ENCODE results near the gene ALG10.
A peak's percentile ranks its signal among the peaks of the same experiment; 100 is the strongest.
"Not testable (repeated sequence)": the region's sequence is repeated elsewhere in the genome, so short reads cannot be mapped to it uniquely, and the experiment has no call there.

ALG10 gene, protein sequence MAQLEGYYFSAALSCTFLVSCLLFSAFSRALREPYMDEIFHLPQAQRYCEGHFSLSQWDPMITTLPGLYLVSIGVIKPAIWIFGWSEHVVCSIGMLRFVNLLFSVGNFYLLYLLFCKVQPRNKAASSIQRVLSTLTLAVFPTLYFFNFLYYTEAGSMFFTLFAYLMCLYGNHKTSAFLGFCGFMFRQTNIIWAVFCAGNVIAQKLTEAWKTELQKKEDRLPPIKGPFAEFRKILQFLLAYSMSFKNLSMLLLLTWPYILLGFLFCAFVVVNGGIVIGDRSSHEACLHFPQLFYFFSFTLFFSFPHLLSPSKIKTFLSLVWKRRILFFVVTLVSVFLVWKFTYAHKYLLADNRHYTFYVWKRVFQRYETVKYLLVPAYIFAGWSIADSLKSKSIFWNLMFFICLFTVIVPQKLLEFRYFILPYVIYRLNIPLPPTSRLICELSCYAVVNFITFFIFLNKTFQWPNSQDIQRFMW

DNA sequence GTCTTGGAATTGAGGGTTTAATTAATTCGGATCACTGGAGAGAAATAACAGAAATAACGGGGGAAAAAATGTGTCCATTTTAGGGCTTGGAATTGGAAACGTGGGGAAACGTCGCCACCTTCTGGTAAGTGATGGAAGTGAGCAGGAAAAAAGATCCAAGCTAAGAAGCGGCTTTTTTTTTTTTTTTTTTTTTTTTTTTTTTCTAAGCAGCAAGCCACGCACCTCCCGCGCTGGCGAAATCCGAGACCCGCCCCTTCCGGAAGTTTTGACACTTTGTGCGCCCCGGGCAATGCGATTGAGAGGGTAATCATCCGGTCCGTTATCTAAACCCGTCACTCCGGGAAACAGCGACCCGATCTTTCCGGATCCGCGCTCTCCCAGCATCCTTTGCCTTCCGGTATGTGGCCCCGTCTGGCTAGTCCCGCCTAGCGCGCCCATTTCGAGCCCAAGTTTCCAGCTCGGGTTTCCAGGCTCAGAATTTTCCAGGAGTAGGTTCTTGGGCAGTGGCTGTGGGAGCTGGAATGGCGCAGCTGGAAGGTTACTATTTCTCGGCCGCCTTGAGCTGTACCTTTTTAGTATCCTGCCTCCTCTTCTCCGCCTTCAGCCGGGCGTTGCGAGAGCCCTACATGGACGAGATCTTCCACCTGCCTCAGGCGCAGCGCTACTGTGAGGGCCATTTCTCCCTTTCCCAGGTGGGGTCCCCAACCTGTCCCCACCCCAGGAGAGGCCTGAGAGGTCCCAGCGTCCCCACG, at the start of gene ALG10:
TSS of gene ALG10 (plus strand) at position 418 of the 752 bp plus-strand sequence. CDS start at position 522, 104 bp downstream.
- DNase-seq = peak; percentile 92

DNA sequence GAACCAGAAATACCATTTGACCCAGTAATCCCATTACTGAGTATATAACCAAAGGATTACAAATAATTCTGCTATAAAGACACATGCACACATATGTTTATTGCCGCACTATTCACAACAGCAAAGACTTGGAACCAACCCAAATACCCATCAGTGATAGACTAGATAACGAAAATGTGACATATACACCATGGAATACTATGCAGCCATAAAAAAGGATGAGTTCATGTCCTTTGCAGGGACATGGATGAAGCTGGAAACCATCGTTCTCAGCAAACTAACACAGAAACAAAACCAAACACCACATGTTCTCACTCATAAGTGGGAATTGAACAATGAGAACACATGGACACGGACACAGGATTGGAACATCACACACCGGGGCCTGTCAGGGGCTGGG, 49.4 kb upstream of the ALG10 start:
- DNase-seq = not testable (repeated sequence)

- no peak for DNase-seq
These were observed 44.4 kb upstream of the ALG10 start for GRCh38 chr12:33977887-33978286.

- no peak for DNase-seq
These were observed 34.0 kb upstream of the ALG10 start for GRCh38 chr12:33988197-33988805.

GRCh38 chr12:33988913-33989312, 33.4 kb upstream of the ALG10 start:
- DNase-seq = no peak

DNA sequence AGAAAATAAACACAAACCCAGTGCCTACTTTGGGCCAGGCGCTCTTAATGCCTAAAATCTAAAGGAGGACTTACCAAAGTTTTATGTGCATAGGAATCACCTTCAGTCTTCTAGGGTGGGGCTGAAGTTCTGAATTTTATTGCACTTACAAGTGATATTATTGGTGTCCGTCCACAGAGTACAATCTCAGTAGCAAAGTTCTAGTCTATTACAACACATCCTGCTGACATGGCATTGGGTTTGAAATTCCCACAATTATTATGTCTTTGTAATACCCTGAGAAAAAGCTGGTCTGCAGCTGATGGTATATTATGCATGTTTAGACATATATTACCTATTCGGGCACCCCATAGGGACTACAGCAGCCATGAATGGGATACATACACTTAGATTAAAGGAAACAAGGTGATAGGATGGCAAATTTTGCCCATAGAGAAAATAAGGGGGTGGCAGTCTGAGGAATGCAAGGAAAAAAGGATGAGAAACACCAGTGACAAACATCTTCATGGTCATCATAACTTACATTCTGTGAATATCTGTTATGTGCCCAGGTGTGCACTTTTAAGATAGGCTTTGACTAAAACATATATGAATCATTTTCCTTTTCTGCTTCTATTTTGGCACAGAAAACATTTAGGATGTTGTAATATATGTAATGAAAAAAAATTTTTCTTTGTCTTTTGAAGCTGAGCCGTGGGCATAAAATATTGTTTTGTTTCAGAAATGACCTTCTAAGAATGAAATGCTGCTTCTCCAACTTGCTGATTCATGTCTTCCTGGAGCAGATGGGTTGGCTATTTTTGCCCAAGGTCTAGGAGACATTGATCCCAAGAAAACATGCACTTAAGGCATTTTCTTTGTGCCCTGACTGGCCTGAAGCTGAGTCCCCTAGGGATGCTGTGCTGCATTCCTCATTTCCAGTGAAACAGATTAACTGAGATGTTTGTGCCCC, 27.2 kb upstream of the ALG10 start:
- no peak for DNase-seq

- DNase-seq = not testable (repeated sequence)
These were observed 13.5 kb upstream of the ALG10 start for GRCh38 chr12:34008835-34009234.

DNA sequence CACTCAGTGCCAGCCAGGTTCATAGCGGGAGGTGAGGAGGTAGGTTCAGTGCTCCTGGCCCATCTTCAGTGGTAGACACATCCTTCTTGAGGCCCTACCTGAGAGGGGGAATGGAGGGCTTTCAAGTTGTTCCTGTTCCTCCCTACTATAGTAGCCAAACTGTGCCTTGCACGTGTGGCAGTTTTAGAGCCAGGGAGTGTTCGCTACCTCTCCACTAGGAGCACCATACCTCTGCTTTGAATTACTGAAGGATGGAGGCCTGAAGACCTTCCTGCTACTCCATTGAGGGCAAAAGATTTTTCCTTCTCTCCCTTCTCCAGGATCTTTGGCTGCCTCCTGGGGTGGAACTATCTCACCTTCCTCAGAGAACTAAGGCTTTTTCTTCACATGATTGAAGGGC, 5.9 kb upstream of the ALG10 start:
- no peak for DNase-seq

DNA sequence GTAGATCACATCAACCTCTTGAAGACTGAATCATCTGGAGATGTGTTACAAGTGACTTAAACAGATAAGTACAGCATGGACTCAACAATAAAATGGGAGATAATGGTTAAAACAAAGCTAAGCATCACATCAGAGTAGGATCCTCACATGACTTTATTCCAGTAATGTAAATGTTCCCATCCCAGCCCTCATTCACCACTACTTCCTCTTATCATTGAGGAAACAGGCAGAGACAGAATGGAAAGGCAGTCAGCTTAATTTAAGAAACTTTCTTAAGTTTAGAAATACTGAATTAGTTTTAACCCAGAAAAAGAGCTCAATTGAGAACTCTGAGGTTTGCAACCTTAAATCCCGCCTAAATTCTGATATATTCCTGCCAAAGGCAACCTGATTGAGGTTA, 1.2 kb upstream of the ALG10 start:
- no peak for DNase-seq

DNA sequence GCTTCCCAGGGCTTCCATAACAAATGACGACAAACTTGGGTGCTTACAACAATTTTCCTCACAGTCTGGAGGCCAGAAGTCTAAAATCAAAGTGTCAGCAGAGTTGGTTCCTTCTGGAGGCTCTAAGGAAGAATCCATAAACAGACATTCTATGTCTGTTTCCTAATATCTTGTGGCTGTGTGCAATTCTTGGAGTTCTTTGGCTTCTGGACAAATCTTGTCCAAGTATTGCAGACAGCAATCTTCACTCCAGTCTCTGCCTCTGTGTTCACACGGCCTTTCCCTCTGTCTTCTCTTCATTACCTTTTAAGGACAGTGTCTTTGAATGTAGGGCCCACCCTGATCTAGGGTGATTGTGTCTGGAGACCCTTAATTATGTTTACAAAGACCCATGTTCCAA, 5.4 kb downstream of the ALG10 start:
- not testable (repeated sequence) for DNase-seq

DNA sequence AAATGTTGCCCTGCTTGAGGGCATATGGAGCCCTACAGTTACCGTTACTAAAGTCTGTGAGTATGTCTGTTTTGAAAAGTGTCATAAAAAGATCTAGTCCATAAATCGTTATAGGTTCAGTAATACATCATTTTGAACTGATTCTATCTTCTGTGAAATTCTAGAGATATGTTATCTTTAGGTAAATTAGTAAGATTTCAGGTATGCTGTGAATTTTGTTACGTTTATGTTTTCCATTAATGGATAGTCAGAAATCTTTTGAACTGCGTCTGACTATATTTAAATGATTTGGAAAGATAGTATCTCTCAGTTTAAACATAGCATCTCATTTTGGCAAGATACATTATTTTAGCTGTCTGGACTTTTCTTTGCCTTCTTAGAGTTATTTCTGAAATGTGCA, 8.3 kb downstream of the ALG10 start:
- DNase-seq = no peak

GRCh38 chr12:34033628-34034296, 11.5 kb downstream of the ALG10 start:
- DNase-seq = no peak

- DNase-seq = not testable (repeated sequence)
These were observed 16.1 kb downstream of the ALG10 start for GRCh38 chr12:34038357-34038756.

DNA sequence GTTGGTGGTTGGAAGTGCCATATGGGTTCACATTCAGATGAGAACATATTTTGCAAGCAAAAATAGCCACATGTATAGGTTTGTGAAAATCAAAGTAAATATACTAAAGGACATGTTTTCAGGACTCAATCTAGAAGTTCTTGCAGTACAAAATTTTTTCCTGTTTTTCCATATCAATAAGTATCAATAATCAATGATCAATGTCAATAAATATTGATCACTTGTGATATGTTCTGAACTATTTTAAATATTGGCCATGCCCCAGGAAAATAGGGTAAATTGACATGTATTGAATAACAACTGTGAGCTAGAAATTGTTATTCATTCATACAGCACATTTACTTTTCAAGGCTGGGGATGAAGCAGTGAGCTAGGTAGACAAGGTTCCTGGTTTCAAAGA, 24.3 kb downstream of the ALG10 start:
- no peak for DNase-seq

DNA sequence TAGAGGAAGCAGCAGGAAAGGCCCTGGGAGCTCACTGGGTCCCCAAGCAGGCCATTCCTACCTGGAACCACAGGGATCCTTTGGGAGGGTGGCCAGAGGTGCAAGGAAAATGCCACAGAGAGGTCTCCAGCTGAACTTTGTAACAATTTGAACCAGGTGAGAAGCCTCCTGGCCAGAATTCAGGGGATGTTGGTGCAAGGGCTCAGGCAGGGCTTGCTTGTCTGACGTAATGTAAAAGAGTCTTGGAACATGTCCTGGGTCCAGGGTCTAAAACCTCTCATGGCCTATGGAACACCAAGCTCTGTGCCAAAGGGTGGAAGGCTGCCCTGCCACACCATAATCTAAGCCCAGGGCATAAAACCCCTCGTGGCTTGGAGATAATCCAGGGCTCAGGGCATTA, 25.6 kb downstream of the ALG10 start:
- not testable (repeated sequence) for DNase-seq

- DNase-seq = no peak
These were observed 26.4 kb downstream of the ALG10 start for GRCh38 chr12:34048714-34049113.

DNA sequence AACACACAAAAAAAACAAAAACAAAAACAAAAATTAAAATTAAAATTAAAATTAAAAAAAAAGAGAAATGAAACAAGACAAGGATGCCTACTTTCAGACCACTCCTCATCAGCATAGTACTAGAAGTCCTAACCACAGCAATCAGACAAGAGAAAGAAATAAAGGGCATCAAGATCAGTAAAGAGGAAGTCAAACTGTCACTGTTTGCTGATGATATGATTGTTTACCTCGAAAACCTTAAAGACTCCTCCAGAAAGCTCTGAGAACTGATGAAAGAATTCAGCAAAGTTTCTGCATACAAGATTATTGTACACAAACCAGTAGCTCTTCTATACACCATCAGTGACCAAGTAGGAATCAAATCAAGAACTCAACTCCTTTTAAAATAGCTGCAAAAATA, 29.2 kb downstream of the ALG10 start:
- DNase-seq = no peak

- no peak for DNase-seq
These were observed 32.6 kb downstream of the ALG10 start for GRCh38 chr12:34054938-34055337.
